IMR-90 (cell line): ENCODE data around the gene ARL4A. TPM values are rescaled to one million over a fixed set of nuclear protein-coding genes. Genes with fewer than 3 reads are reported as not detected.
A peak's percentile ranks its signal among the peaks of the same experiment; 100 is the strongest.

ENCODE experiments used
- ATAC-seq: fragments of 200-7000 bp; cut with Tn5 transposase; 2 replicates; pipeline ENCODE4 v1.9.1; 2020; ENCODE audit warnings: low read depth, mild to moderate bottlenecking, moderate library complexity
- BruUV-seq: library from RNA; stranded (reverse); fragments of 400-500 nt; replicated peaks from 2 replicates; lab custom pipeline; 2021; lab: Mats Ljungman, UMichigan
- CTCF ChIA-PET: fragments of 300-600 bp; formaldehyde crosslinking; extraction: SDS; loops from one replicate; lab custom pipeline; 2021; ENCODE audit warnings: antibody characterized with exemption; lab: Yijun Ruan, JAX
- POLR2A ChIA-PET: fragments of 300-600 bp; sonication (Branson Sonifier 250); formaldehyde crosslinking; loops from one replicate; lab custom pipeline; 2022; ENCODE audit warnings: antibody characterized with exemption; ENCODE audit not compliant: unreplicated experiment; lab: Charles Lee
- DNase-seq: peaks from one replicate; pipeline ENCODE4 v3.0.0; 2013
- H2AFZ ChIP-seq: replicated peaks from 2 replicates; pipeline ENCODE3; 2013; ENCODE audit warnings: low read length, mild to moderate bottlenecking; ENCODE audit not compliant: poor library complexity
- H2AK5ac ChIP-seq: 2 replicates; pipeline ENCODE4 v1.6.1; 2013; ENCODE audit warnings: low read depth, low read length, inconsistent platforms
- H2AK9ac ChIP-seq: replicated peaks from 2 replicates; pipeline ENCODE3; 2013; ENCODE audit warnings: mild to moderate bottlenecking, low read depth, low read length, moderate library complexity; ENCODE audit not compliant: poor library complexity
- H2BK120ac ChIP-seq: 2 replicates; pipeline ENCODE4 v1.6.1; 2013; ENCODE audit warnings: low read depth, low read length, inconsistent platforms
- H2BK15ac ChIP-seq: 3 replicates; pipeline ENCODE4 v1.6.1; 2013; ENCODE audit warnings: low read depth, low read length, inconsistent platforms
- H2BK20ac ChIP-seq: 2 replicates; pipeline ENCODE4 v1.6.1; 2013; ENCODE audit warnings: low read depth, mild to moderate bottlenecking, inconsistent platforms, low read length, moderate library complexity
- H2BK5ac ChIP-seq: 2 replicates; pipeline ENCODE4 v1.6.1; 2013; ENCODE audit warnings: mild to moderate bottlenecking, low read depth, low read length, inconsistent platforms; ENCODE audit not compliant: poor library complexity, severe bottlenecking
- H3K14ac ChIP-seq: replicated peaks from 2 replicates; pipeline ENCODE4 v1.6.1; 2013; ENCODE audit warnings: low read depth, low read length, inconsistent platforms
- H3K18ac ChIP-seq: 2 replicates; pipeline ENCODE4 v1.6.1; 2013; ENCODE audit warnings: low read depth, low read length, control low read depth
- H3K23ac ChIP-seq: 2 replicates; pipeline ENCODE4 v1.6.1; 2013; ENCODE audit warnings: low read depth, low read length, inconsistent platforms
- H3K27ac ChIP-seq: 2 replicates; pipeline ENCODE4 v1.5.1; 2013; ENCODE audit warnings: mild to moderate bottlenecking, control low read depth, low read length; ENCODE audit not compliant: insufficient read depth
- H3K27me3 ChIP-seq: 2 replicates; pipeline ENCODE4 v1.6.1; 2013; ENCODE audit warnings: low read length; ENCODE audit not compliant: control insufficient read depth, insufficient read depth
- H3K36me3 ChIP-seq: 2 replicates; pipeline ENCODE4 v1.6.1; 2013; ENCODE audit warnings: low read length, mixed read lengths; ENCODE audit not compliant: control insufficient read depth, insufficient read depth
- H3K4ac ChIP-seq: 2 replicates; pipeline ENCODE4 v1.6.1; 2013; ENCODE audit warnings: low read depth, low read length, inconsistent platforms
- H3K4me1 ChIP-seq: 2 replicates; pipeline ENCODE4 v1.6.1; 2013; ENCODE audit warnings: low read length, mixed read lengths; ENCODE audit not compliant: control insufficient read depth, insufficient read depth
- H3K4me2 ChIP-seq: 2 replicates; pipeline ENCODE4 v1.6.1; 2013; ENCODE audit warnings: low read depth, mild to moderate bottlenecking, control low read depth, low read length, moderate library complexity
- H3K4me3 ChIP-seq: 2 replicates; pipeline ENCODE4 v1.5.1; 2013; ENCODE audit warnings: low read depth, mild to moderate bottlenecking, control low read depth, low read length, moderate library complexity; ENCODE audit not compliant: insufficient read depth
- H3K56ac ChIP-seq: 2 replicates; pipeline ENCODE4 v1.6.1; 2013; ENCODE audit warnings: low read length, inconsistent platforms; ENCODE audit not compliant: insufficient read depth; ENCODE audit errors: extremely low read depth
- H3K79me1 ChIP-seq, 2 experiments: 2 replicates each; pipeline ENCODE4 v1.6.1; 2013; ENCODE audit warnings: low read length in 2 of 2, inconsistent platforms in 1 of 2, low read depth in 1 of 2
- H3K9ac ChIP-seq: 2 replicates; pipeline ENCODE4 v1.6.1; 2013; ENCODE audit warnings: low read depth, low read length, control low read depth
- H3K9me1 ChIP-seq: 2 replicates; pipeline ENCODE4 v1.6.1; 2013; ENCODE audit warnings: low read length, inconsistent platforms; ENCODE audit not compliant: insufficient read depth
- H3K9me3 ChIP-seq: 2 replicates; pipeline ENCODE4 v1.6.1; 2013; ENCODE audit warnings: low read length; ENCODE audit not compliant: control insufficient read depth, insufficient read depth
- H4K20me1 ChIP-seq: 2 replicates; pipeline ENCODE4 v1.6.1; 2013; ENCODE audit warnings: low read length, inconsistent platforms; ENCODE audit not compliant: insufficient read depth
- H4K5ac ChIP-seq: 2 replicates; pipeline ENCODE4 v1.6.1; 2013; ENCODE audit warnings: mild to moderate bottlenecking, low read depth, low read length, control low read depth
- H4K8ac ChIP-seq, 2 experiments: 2 replicates each; pipeline ENCODE4 v1.6.1; 2013; ENCODE audit warnings: low read depth in 2 of 2, low read length in 2 of 2, control low read depth in 1 of 2, inconsistent platforms in 1 of 2
- H4K91ac ChIP-seq: 2 replicates; pipeline ENCODE4 v1.6.1; 2013; ENCODE audit warnings: low read depth, low read length, inconsistent platforms; ENCODE audit not compliant: insufficient read depth
- BHLHE40 ChIP-seq: fragments of 150-350 bp; IDR thresholded peaks from 2 replicates; pipeline ENCODE4 v1.6.1; 2016; ENCODE audit warnings: mild to moderate bottlenecking, low read depth, low read length
- CEBPB ChIP-seq: IDR thresholded peaks from 2 replicates; pipeline ENCODE4 v1.6.1; 2012; ENCODE audit warnings: low read depth, low read length, improper control_type of control experiment
- CHD1 ChIP-seq: IDR thresholded peaks from 2 replicates; pipeline ENCODE4 v1.6.1; 2012; ENCODE audit warnings: low read depth, low read length, improper control_type of control experiment
- FOS ChIP-seq: fragments of 150-350 bp; IDR thresholded peaks from 2 replicates; pipeline ENCODE4 v1.6.1; 2016; ENCODE audit warnings: low read depth, low read length
- MAFK ChIP-seq: IDR thresholded peaks from 2 replicates; pipeline ENCODE4 v1.6.1; 2012; ENCODE audit warnings: low read depth, low read length, improper control_type of control experiment
- MAZ ChIP-seq: IDR thresholded peaks from 2 replicates; pipeline ENCODE4 v1.6.1; 2012; ENCODE audit warnings: low read depth, mild to moderate bottlenecking, low read length, improper control_type of control experiment, moderate library complexity, borderline replicate concordance
- MXI1 ChIP-seq: IDR thresholded peaks from 2 replicates; pipeline ENCODE4 v1.6.1; 2012; ENCODE audit warnings: low read depth, mild to moderate bottlenecking, low read length, moderate library complexity, borderline replicate concordance
- NFE2L2 ChIP-seq: fragments of 150-350 bp; IDR thresholded peaks from 2 replicates; pipeline ENCODE4 v1.6.1; 2016; ENCODE audit warnings: low read depth, mild to moderate bottlenecking, low read length
- RAD21 ChIP-seq: IDR thresholded peaks from 2 replicates; pipeline ENCODE4 v1.6.1; 2012; ENCODE audit warnings: low read length, improper control_type of control experiment
- RCOR1 ChIP-seq: IDR thresholded peaks from 2 replicates; pipeline ENCODE4 v1.6.1; 2012; ENCODE audit warnings: mild to moderate bottlenecking, low read length, improper control_type of control experiment; ENCODE audit not compliant: insufficient replicate concordance
- RFX5 ChIP-seq: IDR thresholded peaks from 2 replicates; pipeline ENCODE4 v1.8.0; 2012; ENCODE audit warnings: low read depth, mild to moderate bottlenecking, low read length, moderate library complexity
- SMC3 ChIP-seq: fragments of 150-350 bp; IDR thresholded peaks from 2 replicates; pipeline ENCODE4 v1.6.1; 2016; ENCODE audit warnings: low read depth, mild to moderate bottlenecking, antibody characterized with exemption, low read length, moderate library complexity
- WGBS, 2 experiments: methylation state at CpG; one replicate each; pipeline versions ENCODE4 v1.1.5 to v1.1.7; 2013; ENCODE audit warnings: missing lambda C conversion rate in 2 of 2; ENCODE audit not compliant: insufficient read length in 1 of 2; ENCODE audit errors: extremely low coverage in 2 of 2; 5-methylcytosine and 5-hydroxymethylcytosine counted together
- dilution Hi-C: fragments of 300-500 bp; cut with HindIII; formaldehyde crosslinking; loops from one replicate; pipeline ENCODE4 v1.14.3; 2018; ENCODE audit warnings: low sequenced_read_pairs; ENCODE audit not compliant: unreplicated experiment
- in situ Hi-C: fragments of 300-500 bp; cut with MboI; formaldehyde crosslinking; loops from 3 replicates; pipeline ENCODE4 v1.14.3; 2019; ENCODE audit warnings: low sequenced_read_pairs, inconsistent platforms, mixed read lengths
- intact Hi-C: fragments of 100-400 bp; cut with micrococcal nuclease; formaldehyde crosslinking; loops from 2 replicates; pipeline ENCODE4 v1.10.0; 2022
- polyA plus RNA-seq, 3 experiments: library from polyadenylated mRNA; depleted of rRNA; stranded (reverse); fragments of >200 nt; gene quantifications; 2 replicates each; pipeline ENCODE4 v1.2.3, GENCODE V29; 2012; ENCODE audit warnings: low replicate concordance in 1 of 3
- total RNA-seq: library from RNA; depleted of rRNA; stranded (reverse); fragments of >200 nt; gene quantifications from 2 replicates; pipeline ENCODE4 v1.2.3, GENCODE V29; 2012
- TF ChIP-seq, protein P1 (sequence below): fragments of 150-350 bp; IDR thresholded peaks from 2 replicates; pipeline ENCODE4 v1.6.1; 2017; ENCODE audit warnings: mild to moderate bottlenecking, antibody characterized with exemption, low read length, low read depth
- TF ChIP-seq, protein P2 (sequence below): conservative IDR thresholded peaks from 2 replicates; pipeline ENCODE4 v1.5.1; 2012; ENCODE audit warnings: mild to moderate bottlenecking, low read depth, low read length, improper control_type of control experiment

The ARL4A gene
- total and polyA plus RNA-seq, 2 of the 4 experiments (the other 2 are of a cell fraction), result 13.7 to 22.4 TPM

DNA sequence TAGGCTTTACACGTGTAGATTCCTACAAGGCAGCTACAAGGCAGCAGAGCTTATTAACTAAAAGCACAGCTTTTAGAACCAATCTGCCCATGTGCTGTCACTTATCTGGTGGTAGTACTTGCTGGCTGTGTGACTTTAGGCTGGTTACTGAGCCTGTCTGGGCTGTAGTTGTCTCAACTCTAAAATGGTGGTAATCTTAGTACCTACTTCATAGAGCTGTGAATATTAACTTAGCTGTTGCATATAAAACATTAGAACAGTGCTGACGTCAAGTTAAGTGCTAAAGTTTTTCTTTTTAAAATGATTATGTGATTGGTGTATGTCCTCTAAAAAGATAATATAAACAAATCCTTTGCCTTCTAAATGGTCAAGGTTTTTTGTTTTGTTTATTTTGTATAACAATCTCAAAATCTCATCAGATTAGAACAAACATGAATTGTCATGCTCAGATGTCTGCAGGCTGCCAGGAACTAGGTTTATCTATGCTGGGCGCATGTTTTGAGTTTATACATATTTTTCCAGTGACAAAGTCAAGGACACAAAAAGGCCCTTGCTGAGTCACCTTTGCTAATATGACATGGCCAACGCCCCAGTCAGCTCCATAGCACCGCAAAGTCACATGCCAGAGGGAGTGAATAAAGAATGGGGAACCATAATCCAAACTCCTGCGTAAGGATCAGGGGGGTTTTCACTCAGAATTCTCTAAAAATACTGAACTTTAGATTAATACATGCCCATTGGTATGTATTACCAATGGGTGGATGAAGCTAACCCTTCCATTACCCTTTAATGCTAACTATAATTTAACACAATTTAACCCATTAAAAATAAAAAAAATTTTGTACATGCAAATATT is 39.8 kb upstream of the ARL4A start:
- Histone ChIP-seq H2AK9ac (no peak overlapping the region), H3K9me1 (peaks cover 4% of the 10 kb centered on the region; the same call in 1 of the 2 replicates), H4K8ac (peak overlapping the region in 1 of 2 experiments; percentile 92; a peak in 2 of 4 replicates), H3K27ac (no peak overlapping the region), H3K23ac (peak overlapping the region; percentile 90), H2BK15ac (peak overlapping the region; percentile 83; the same call in 1 of the 3 replicates), H3K36me3 (no peaks in the 10 kb centered on the region), H3K9me3 (peaks cover 3% of the 10 kb centered on the region; the same call in 1 of the 2 replicates), H3K79me1 (no peaks in the 10 kb centered on the region), H4K20me1 (no peaks in the 10 kb centered on the region), H2AK5ac (peak overlapping the region; percentile 42; the same call in 1 of the 2 replicates), H2AFZ (no peak overlapping the region), H3K4ac (peak overlapping the region; percentile 92), H3K4me3 (no peak overlapping the region), H3K27me3 (no peaks in the 10 kb centered on the region), H3K9ac (no peak overlapping the region), H3K56ac (peak overlapping the region; percentile 35; the same call in 1 of the 2 replicates), H3K14ac (peak overlapping the region; percentile 83; the same call in 1 of the 2 replicates), H3K18ac (peak overlapping the region; percentile 72; the same call in 1 of the 2 replicates), H2BK120ac (peak overlapping the region; percentile 95), H3K4me1 (peaks cover 5% of the 10 kb centered on the region), H4K91ac (peak overlapping the region; percentile 97), H2BK5ac (peak overlapping the region; percentile 92), H2BK20ac (peak overlapping the region; percentile 96), H4K5ac (peak overlapping the region; percentile 52; the same call in 1 of the 2 replicates), H3K4me2 (no peak overlapping the region)
- no CpG with 5 or more reads among the region's 6 CpGs for WGBS, 2 experiments
- BruUV-seq, result no TSS peak
- dilution Hi-C loops, result no loop called here
- ChIA-PET CTCF (no interaction called here), POLR2A (no interaction called here)
- DNase-seq (peak; percentile 68), ATAC-seq (peak; percentile 72)
- in situ Hi-C loops, result no loop called here
- intact Hi-C loops, result no loop called here
- TF ChIP-seq MAFK (no peak), NFE2L2 (peak; percentile 50; the same call in 1 of the 2 replicates), FOS (0 out of 2 replicates have a peak, but pooled peaks have one; percentile 32), MXI1 (no peak), CHD1 (no peak), BHLHE40 (peak; percentile 88), RAD21 (no peak), MAZ (no peak), RCOR1 (no peak), CEBPB (no peak), SMC3 (no peak), RFX5 (no peak)
- TF ChIP-seq, protein P1, sequence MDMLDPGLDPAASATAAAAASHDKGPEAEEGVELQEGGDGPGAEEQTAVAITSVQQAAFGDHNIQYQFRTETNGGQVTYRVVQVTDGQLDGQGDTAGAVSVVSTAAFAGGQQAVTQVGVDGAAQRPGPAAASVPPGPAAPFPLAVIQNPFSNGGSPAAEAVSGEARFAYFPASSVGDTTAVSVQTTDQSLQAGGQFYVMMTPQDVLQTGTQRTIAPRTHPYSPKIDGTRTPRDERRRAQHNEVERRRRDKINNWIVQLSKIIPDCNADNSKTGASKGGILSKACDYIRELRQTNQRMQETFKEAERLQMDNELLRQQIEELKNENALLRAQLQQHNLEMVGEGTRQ, result peak; percentile 45
- TF ChIP-seq, protein P2, sequence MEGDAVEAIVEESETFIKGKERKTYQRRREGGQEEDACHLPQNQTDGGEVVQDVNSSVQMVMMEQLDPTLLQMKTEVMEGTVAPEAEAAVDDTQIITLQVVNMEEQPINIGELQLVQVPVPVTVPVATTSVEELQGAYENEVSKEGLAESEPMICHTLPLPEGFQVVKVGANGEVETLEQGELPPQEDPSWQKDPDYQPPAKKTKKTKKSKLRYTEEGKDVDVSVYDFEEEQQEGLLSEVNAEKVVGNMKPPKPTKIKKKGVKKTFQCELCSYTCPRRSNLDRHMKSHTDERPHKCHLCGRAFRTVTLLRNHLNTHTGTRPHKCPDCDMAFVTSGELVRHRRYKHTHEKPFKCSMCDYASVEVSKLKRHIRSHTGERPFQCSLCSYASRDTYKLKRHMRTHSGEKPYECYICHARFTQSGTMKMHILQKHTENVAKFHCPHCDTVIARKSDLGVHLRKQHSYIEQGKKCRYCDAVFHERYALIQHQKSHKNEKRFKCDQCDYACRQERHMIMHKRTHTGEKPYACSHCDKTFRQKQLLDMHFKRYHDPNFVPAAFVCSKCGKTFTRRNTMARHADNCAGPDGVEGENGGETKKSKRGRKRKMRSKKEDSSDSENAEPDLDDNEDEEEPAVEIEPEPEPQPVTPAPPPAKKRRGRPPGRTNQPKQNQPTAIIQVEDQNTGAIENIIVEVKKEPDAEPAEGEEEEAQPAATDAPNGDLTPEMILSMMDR, result no peak
